NCI-H2227 treated with DMSO at 0.1 percent for 48 hours (cell line): ENCODE results near the gene BTG2.

ENCODE experiments used
- DNase-seq: peaks from one replicate; lab custom pipeline; 2025; lab: John Stamatoyannopoulos, UW

The BTG2 gene

GRCh38 chr1:203342192-203342940 lies 37.0 kb downstream of the BTG2 start:
- DNase-seq: no peak

- DNase-seq: no peak
Observed at GRCh38 chr1:203343956-203344754, 38.8 kb downstream of the BTG2 start.

- peak; percentile 47 for DNase-seq
Observed at GRCh38 chr1:203346060-203346768, 40.9 kb downstream of the BTG2 start.

GRCh38 chr1:203346769-203347102 lies 41.4 kb downstream of the BTG2 start:
- no peak for DNase-seq

GRCh38 chr1:203349166-203349565 lies 43.8 kb downstream of the BTG2 start:
- DNase-seq: no peak

- DNase-seq: no peak
Observed at GRCh38 chr1:203349773-203350524, 44.6 kb downstream of the BTG2 start.

GRCh38 chr1:203351037-203351625 lies 45.8 kb downstream of the BTG2 start, which contains the start of gene FMOD:
Gene FMOD (minus strand): TSS chr1:203351122. CDS start chr1:203348270, 2,852 bp downstream.
- no peak for DNase-seq

- no peak for DNase-seq
Observed at GRCh38 chr1:203353486-203353885, 48.2 kb downstream of the BTG2 start.

- DNase-seq: no peak
Observed at GRCh38 chr1:203354246-203354645, 48.9 kb downstream of the BTG2 start.

- DNase-seq: no peak
Observed at GRCh38 chr1:203359010-203359571, 53.8 kb downstream of the BTG2 start.
